ENCODE data around the gene RAD51. TPM values are rescaled to one million over a fixed set of nuclear protein-coding genes. Genes with fewer than 3 reads are reported as not detected.
A peak's percentile ranks its signal among the peaks of the same experiment; 100 is the strongest.

Gene RAD51
- total and polyA plus RNA-seq, 7 experiments from 2014 or later, result 0.34 to 51.5 (median 0.66) TPM

GRCh38 chr15:40775740-40776536 lies 81.0 kb downstream of the RAD51 start:
- Mint-ChIP-seq H3K36me3 (peaks cover 3 to 32% (median 11%) of the 10 kb centered on the region in 5 donors), H3K27ac (peak overlapping the region in 1 of 9 donors; percentile 65), H3K9me3 (no peaks in the 10 kb centered on the region), H3K4me3 (no peak overlapping the region), H3K27me3 (no peaks in the 10 kb centered on the region), H3K4me1 (peaks cover 0 to 13% (median 0%) of the 10 kb centered on the region in 7 donors)
- ATAC-seq, result no peak
- peaks cover 0 to 11% of the 10 kb centered on the region in 2 donors for H3K4me1 ChIP-seq (ENCODE audit: control insufficient read depth in 2 of 2, insufficient read depth in 2 of 2, low read length in 2 of 2)
- no peaks in the 10 kb centered on the region for H3K9me3 ChIP-seq (ENCODE audit: control insufficient read depth in 2 of 3, low read length in 3 of 3)
- H3K27ac ChIP-seq (ENCODE audit: low read depth, low read length), result no peak overlapping the region
- H3K27me3 ChIP-seq (ENCODE audit: control insufficient read depth in 2 of 2, insufficient read depth in 2 of 2, low read length in 2 of 2), result no peaks in the 10 kb centered on the region
- H3K4me3 ChIP-seq (ENCODE audit: low read length), result no peak overlapping the region
- H3K36me3 ChIP-seq (ENCODE audit: control insufficient read depth in 2 of 3, insufficient read depth in 3 of 3, low read length in 3 of 3), result peaks cover 7 to 87% (median 18%) of the 10 kb centered on the region in 3 experiments
- POLR2A ChIA-PET, result interaction anchor here (1.2 kb wide), 1 partner anchor 81 kb away, joined by 3 read pairs; the partner anchor contains the start of gene RAD51
- intact Hi-C loops (cut with micrococcal nuclease), result no loop called here
- CTCF ChIA-PET, result interaction anchor here (0.6 kb wide), 1 partner anchor 375 kb away, joined by 5 read pairs; no protein-coding TSS in a partner anchor
- no peak for DNase-seq

- no peaks in the 10 kb centered on the region for H3K27me3 Mint-ChIP-seq
- intact Hi-C loops (cut with micrococcal nuclease), result no loop called here
- no peaks in the 10 kb centered on the region for H3K9me3 ChIP-seq (ENCODE audit: control insufficient read depth in 2 of 3, low read length in 3 of 3)
- ChIA-PET POLR2A (interaction anchor here (0.8 to 1.2 kb wide), 2 partner anchors 82 to 386 kb away, joined by 3 read pairs; partner anchors contain the start of gene RAD51), CTCF (interaction anchor here (0.6 kb wide), 2 partner anchors 375 to 442 kb away, joined by 3 to 5 read pairs; no protein-coding TSS in a partner anchor)
- peaks cover 0 to 11% of the 10 kb centered on the region in 2 donors for H3K4me1 ChIP-seq (ENCODE audit: control insufficient read depth in 2 of 2, insufficient read depth in 2 of 2, low read length in 2 of 2)
- H3K4me1 Mint-ChIP-seq, result peaks cover 0 to 13% (median 0%) of the 10 kb centered on the region in 7 donors
- no peak overlapping the region for H3K4me3 ChIP-seq (ENCODE audit: low read length)
- H3K27ac Mint-ChIP-seq, result peak overlapping the region in 4 of 9 donors; percentile 5 to 65 (median 26)
- H3K36me3 ChIP-seq (ENCODE audit: control insufficient read depth in 2 of 3, insufficient read depth in 3 of 3, low read length in 3 of 3), result peaks cover 7 to 83% (median 18%) of the 10 kb centered on the region in 3 experiments
- no peaks in the 10 kb centered on the region for H3K27me3 ChIP-seq (ENCODE audit: control insufficient read depth in 2 of 2, insufficient read depth in 2 of 2, low read length in 2 of 2)
- H3K4me3 Mint-ChIP-seq, result no peak overlapping the region
- H3K9me3 Mint-ChIP-seq, result no peaks in the 10 kb centered on the region
- no peak overlapping the region for H3K27ac ChIP-seq (ENCODE audit: low read depth, low read length)
- peaks cover 3 to 29% (median 11%) of the 10 kb centered on the region in 5 donors for H3K36me3 Mint-ChIP-seq
- peak; percentile 93 for ATAC-seq
- no peak for DNase-seq
Observed at GRCh38 chr15:40776537-40777141, 81.7 kb downstream of the RAD51 start.

Other genes starting within 250 kb of the RAD51 start
- 10 to 100 TPM in 3 of 5 experiments, 1 to 10 TPM in 2; 7.3 to 12.5 (median 10.8) TPM for gene CHST14, start 224.2 kb upstream of the RAD51 start, total RNA-seq
- 1 to 10 TPM in 1 of 2 donors, under 1 TPM in 1; 0.83 to 1.4 TPM for gene CHST14, start 224.2 kb upstream of the RAD51 start, polyA plus RNA-seq
- gene CCDC32, start 130.1 kb upstream of the RAD51 start, total RNA-seq, result 10 to 100 TPM; 22.4 to 37.3 (median 33.3) TPM
- 10 to 100 TPM; 37.5 to 44.8 TPM for gene CCDC32, start 130.1 kb upstream of the RAD51 start, polyA plus RNA-seq
- gene RPUSD2, start 125.9 kb upstream of the RAD51 start, total RNA-seq, result 10 to 100 TPM; 10.6 to 19.0 (median 15.5) TPM
- 10 to 100 TPM; 19.3 to 25.9 TPM for gene RPUSD2, start 125.9 kb upstream of the RAD51 start, polyA plus RNA-seq
- 10 to 100 TPM in 1 of 5 experiments, 1 to 10 TPM in 2, under 1 TPM in 2; 0.16 to 41.5 (median 1.7) TPM for gene KNL1, start 100.9 kb upstream of the RAD51 start, total RNA-seq
- under 1 TPM; 0.08 to 0.99 TPM for gene KNL1, start 100.9 kb upstream of the RAD51 start, polyA plus RNA-seq
- gene RMDN3, start 60.1 kb downstream of the RAD51 start, total RNA-seq, result 10 to 100 TPM; 19.5 to 44.0 (median 31.9) TPM
- gene RMDN3, start 60.1 kb downstream of the RAD51 start, polyA plus RNA-seq, result 10 to 100 TPM; 15.7 to 20.2 TPM
- gene GCHFR, start 68.9 kb downstream of the RAD51 start, total RNA-seq, result 10 to 100 TPM; 14.5 to 38.3 (median 18.1) TPM
- 10 to 100 TPM; 65.7 to 83.2 TPM for gene GCHFR, start 68.9 kb downstream of the RAD51 start, polyA plus RNA-seq
- gene C15orf62, start 74.8 kb downstream of the RAD51 start, total RNA-seq, result 1 to 10 TPM in 3 of 5 experiments, under 1 TPM in 2; 0.73 to 2.8 (median 1.3) TPM
- gene C15orf62, start 74.8 kb downstream of the RAD51 start, polyA plus RNA-seq, result under 1 TPM; 0.35 to 0.67 TPM
- gene ZFYVE19, start 111.9 kb downstream of the RAD51 start, total RNA-seq, result 10 to 100 TPM; 17.9 to 31.9 (median 30.5) TPM
- gene ZFYVE19, start 111.9 kb downstream of the RAD51 start, polyA plus RNA-seq, result 10 to 100 TPM; 15.7 to 22.7 TPM
- 10 to 100 TPM; 28.8 to 50.9 (median 36.7) TPM for gene DNAJC17, start 112.3 kb downstream of the RAD51 start, total RNA-seq
- 10 to 100 TPM; 31.0 to 35.5 TPM for gene DNAJC17, start 112.3 kb downstream of the RAD51 start, polyA plus RNA-seq
- not detected for gene PPP1R14D, start 133.5 kb downstream of the RAD51 start, total RNA-seq
- gene PPP1R14D, start 133.5 kb downstream of the RAD51 start, polyA plus RNA-seq, result not detected
- 1 to 10 TPM in 4 of 5 experiments, under 1 TPM in 1; 1.00 to 8.9 (median 3.6) TPM for gene SPINT1, start 148.9 kb downstream of the RAD51 start, total RNA-seq
- 1 to 10 TPM; 2.0 to 4.2 TPM for gene SPINT1, start 148.9 kb downstream of the RAD51 start, polyA plus RNA-seq
- under 1 TPM in 1 of 5 experiments, not detected in 4; 0.39 TPM for gene RHOV, start 179.1 kb downstream of the RAD51 start, total RNA-seq
- not detected for gene RHOV, start 179.1 kb downstream of the RAD51 start, polyA plus RNA-seq
- gene VPS18, start 199.3 kb downstream of the RAD51 start, total RNA-seq, result 10 to 100 TPM; 19.9 to 22.3 (median 20.5) TPM
- 10 to 100 TPM; 15.9 to 25.8 TPM for gene VPS18, start 199.3 kb downstream of the RAD51 start, polyA plus RNA-seq
- not detected for gene DLL4, start 234.2 kb downstream of the RAD51 start, total RNA-seq
- gene DLL4, start 234.2 kb downstream of the RAD51 start, polyA plus RNA-seq, result not detected